Thymus (tissue), 11 donors: ENCODE measurements around the gene RASAL2. TPM values are rescaled to one million over a fixed set of nuclear protein-coding genes. Genes with fewer than 3 reads are reported as not detected.

Experiments used
- DNase-seq, 9 donors: peaks; one replicate each; pipeline ENCODE4 v3.0.0-alpha.2; 2013; ENCODE audit warnings: low spot score in 9 of 9, low read depth in 6 of 9, missing footprints in 1 of 9
- H3K27ac ChIP-seq, 2 donors: one replicate each; pipeline ENCODE4 v1.5.1; 2013; ENCODE audit warnings: control low read depth in 1 of 2, low read depth in 1 of 2, low read length in 1 of 2, mild to moderate bottlenecking in 1 of 2, moderate library complexity in 1 of 2
- H3K27me3 ChIP-seq, 2 donors: one replicate each; pipeline ENCODE4 v1.5.1; 2013; ENCODE audit warnings: low read length in 1 of 2; ENCODE audit not compliant: control insufficient read depth in 2 of 2, insufficient read depth in 1 of 2
- H3K36me3 ChIP-seq, 2 donors: one replicate each; pipeline ENCODE4 v1.5.1; 2013; ENCODE audit warnings: low read length in 1 of 2, mild to moderate bottlenecking in 1 of 2, moderate library complexity in 1 of 2; ENCODE audit not compliant: control insufficient read depth in 2 of 2, insufficient read depth in 2 of 2
- H3K4me1 ChIP-seq, 2 donors: one replicate each; pipeline ENCODE4 v1.5.1; 2013; ENCODE audit warnings: low read length in 2 of 2; ENCODE audit not compliant: control insufficient read depth in 2 of 2, insufficient read depth in 2 of 2
- H3K4me3 ChIP-seq, 2 donors: one replicate each; pipeline ENCODE4 v1.5.1; 2013; ENCODE audit warnings: low read length in 2 of 2, control low read depth in 1 of 2, mild to moderate bottlenecking in 1 of 2
- H3K9me3 ChIP-seq, 2 donors: one replicate each; pipeline ENCODE4 v1.5.1; 2013; ENCODE audit warnings: low read length in 1 of 2, mild to moderate bottlenecking in 1 of 2; ENCODE audit not compliant: control insufficient read depth in 2 of 2, insufficient read depth in 1 of 2
- WGBS: extraction: QIAGEN DNeasy Blood & Tissue Kit; methylation state at CpG from one replicate; pipeline ENCODE4 v1.1.7; 2013; 5-methylcytosine and 5-hydroxymethylcytosine counted together
- polyA plus RNA-seq: library from polyadenylated mRNA; stranded (reverse); fragments of 200-250 nt; gene quantifications from one replicate; pipeline ENCODE4 v1.2.3, GENCODE V29; 2013
- total RNA-seq: library from RNA; stranded (reverse); fragments of 120-200 nt; gene quantifications from one replicate; pipeline ENCODE4 v1.2.4, GENCODE V29; 2013
- donor health status: healthy.

The RASAL2 gene
- total and polyA plus RNA-seq, 2 donors: 1.9 to 2.6 TPM

- no peaks in the 10 kb centered on the region for H3K36me3 ChIP-seq
- no peak for DNase-seq
- H3K27ac ChIP-seq: no peak overlapping the region
- peaks cover 0 to 1% of the 10 kb centered on the region in 2 donors for H3K9me3 ChIP-seq
- no peaks in the 10 kb centered on the region for H3K27me3 ChIP-seq
- 99% methylated on average over 13 of the region's 13 CpGs for WGBS
- H3K4me3 ChIP-seq: no peak overlapping the region
- no peaks in the 10 kb centered on the region for H3K4me1 ChIP-seq
Observed at GRCh38 chr1:178494569-178494971, 400.7 kb downstream of the RASAL2 start.

GRCh38 chr1:178495158-178495557 is 401.3 kb downstream of the RASAL2 start:
- H3K9me3 ChIP-seq: peaks cover 0 to 1% of the 10 kb centered on the region in 2 donors
- H3K27ac ChIP-seq: no peak overlapping the region
- H3K4me1 ChIP-seq: no peaks in the 10 kb centered on the region
- H3K36me3 ChIP-seq: no peaks in the 10 kb centered on the region
- no peak for DNase-seq
- no peaks in the 10 kb centered on the region for H3K27me3 ChIP-seq
- H3K4me3 ChIP-seq: no peak overlapping the region
- WGBS: 97% methylated on average over 1 of the region's 1 CpG

- H3K36me3 ChIP-seq: no peaks in the 10 kb centered on the region
- no peak overlapping the region for H3K4me3 ChIP-seq
- no peaks in the 10 kb centered on the region for H3K4me1 ChIP-seq
- WGBS: 93% methylated on average over 16 of the region's 16 CpGs
- peaks cover 0 to under 1% of the 10 kb centered on the region in 2 donors for H3K9me3 ChIP-seq
- no peak overlapping the region for H3K27ac ChIP-seq
- DNase-seq: no peak
- H3K27me3 ChIP-seq: no peaks in the 10 kb centered on the region
Observed at GRCh38 chr1:178495741-178496409, 402.0 kb downstream of the RASAL2 start.

GRCh38 chr1:178496410-178497135 is 402.7 kb downstream of the RASAL2 start, which contains the start of gene CLEC20A:
CLEC20A (minus strand) TSS chr1:178496964; CDS start chr1:178496939, 25 bp downstream.
- Histone ChIP-seq H3K9me3 (no peaks in the 10 kb centered on the region), H3K4me3 (no peak within 1 kb of the TSS), H3K27ac (no peak within 1 kb of the TSS), H3K4me1 (no peaks in the 10 kb centered on the region), H3K27me3 (no peaks in the 10 kb centered on the region), H3K36me3 (no peaks in the 10 kb centered on the region)
- 98% methylated on average over 26 of the region's 26 CpGs for WGBS
- no peak for DNase-seq

- 95% methylated on average over 7 of the region's 7 CpGs for WGBS
- H3K9me3 ChIP-seq: no peaks in the 10 kb centered on the region
- H3K4me1 ChIP-seq: no peaks in the 10 kb centered on the region
- DNase-seq: no peak
- no peaks in the 10 kb centered on the region for H3K27me3 ChIP-seq
- H3K36me3 ChIP-seq: no peaks in the 10 kb centered on the region
- no peak overlapping the region for H3K27ac ChIP-seq
- H3K4me3 ChIP-seq: no peak overlapping the region
Observed at GRCh38 chr1:178497903-178498478, 404.1 kb downstream of the RASAL2 start.

- no peak overlapping the region for H3K4me3 ChIP-seq
- H3K36me3 ChIP-seq: no peaks in the 10 kb centered on the region
- DNase-seq: no peak
- no peaks in the 10 kb centered on the region for H3K9me3 ChIP-seq
- WGBS: 96% methylated on average over 16 of the region's 16 CpGs
- H3K27me3 ChIP-seq: no peaks in the 10 kb centered on the region
- H3K4me1 ChIP-seq: no peaks in the 10 kb centered on the region
- H3K27ac ChIP-seq: no peak overlapping the region
Observed at GRCh38 chr1:178498896-178499675, 405.2 kb downstream of the RASAL2 start.

GRCh38 chr1:178500091-178500770 is 406.3 kb downstream of the RASAL2 start:
- H3K27me3 ChIP-seq: no peaks in the 10 kb centered on the region
- no peak overlapping the region for H3K27ac ChIP-seq
- H3K4me3 ChIP-seq: no peak overlapping the region
- no peaks in the 10 kb centered on the region for H3K36me3 ChIP-seq
- H3K9me3 ChIP-seq: no peaks in the 10 kb centered on the region
- no peaks in the 10 kb centered on the region for H3K4me1 ChIP-seq
- 96% methylated on average over 11 of the region's 11 CpGs for WGBS
- no peak for DNase-seq

- Histone ChIP-seq H3K4me1 (no peaks in the 10 kb centered on the region), H3K27me3 (no peaks in the 10 kb centered on the region), H3K27ac (no peak overlapping the region), H3K9me3 (no peaks in the 10 kb centered on the region), H3K4me3 (no peak overlapping the region), H3K36me3 (no peaks in the 10 kb centered on the region)
- DNase-seq: no peak
- 95% methylated on average over 10 of the region's 10 CpGs for WGBS
Observed at GRCh38 chr1:178500936-178501554, 407.1 kb downstream of the RASAL2 start.
